ELF-1 (cell line): ENCODE measurements around the gene IFIT3.

ENCODE experiments used
- DNase-seq: peaks from one replicate; pipeline ENCODE4 v3.0.0-alpha.2; 2016; ENCODE audit warnings: low read depth, low spot score

Gene IFIT3

DNA sequence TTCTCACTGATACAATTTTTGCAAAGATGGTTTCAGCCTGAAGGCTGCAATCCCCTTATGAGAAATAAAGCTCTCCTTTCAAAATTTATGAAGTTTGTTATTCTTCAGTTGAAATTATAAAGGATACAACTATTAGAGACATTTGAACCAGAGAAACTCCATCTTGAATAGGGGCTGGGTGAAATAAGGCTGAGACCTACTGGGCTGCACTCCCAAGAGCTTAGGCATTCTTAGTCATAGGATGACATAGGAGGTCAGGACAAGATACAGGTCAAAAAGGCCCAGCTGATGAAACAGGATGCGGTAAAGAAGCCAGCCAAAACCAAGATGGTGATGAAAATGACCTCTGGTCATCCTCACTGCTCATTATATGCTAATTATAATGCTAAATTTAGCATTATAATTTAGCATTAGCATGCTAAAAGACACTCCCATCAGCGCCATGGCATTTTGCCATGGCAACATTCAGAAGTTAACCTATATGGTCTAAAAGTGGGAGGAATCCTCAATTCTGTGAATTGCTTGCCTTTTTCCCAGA lies 27.7 kb downstream of the IFIT3 start:
- no peak for DNase-seq

DNA sequence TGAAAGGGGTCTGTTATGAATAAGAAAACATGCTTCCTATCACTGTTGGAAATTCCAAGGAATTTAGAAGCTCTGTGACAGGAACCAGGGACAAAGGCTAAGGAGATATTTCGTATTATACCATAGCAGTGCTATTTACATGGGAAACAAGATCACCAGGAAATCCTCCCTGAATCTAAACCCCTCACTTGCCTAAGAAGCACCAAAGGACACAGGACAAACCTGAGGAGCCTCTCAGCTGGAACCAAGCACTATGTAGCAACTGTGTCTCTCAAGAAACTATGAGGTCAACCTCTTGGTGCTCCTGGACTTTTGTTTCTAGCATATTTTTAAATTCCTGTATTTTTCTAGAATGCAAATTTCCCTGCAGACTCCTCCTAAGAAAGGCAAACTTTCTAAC lies 29.3 kb downstream of the IFIT3 start:
- no peak for DNase-seq

DNA sequence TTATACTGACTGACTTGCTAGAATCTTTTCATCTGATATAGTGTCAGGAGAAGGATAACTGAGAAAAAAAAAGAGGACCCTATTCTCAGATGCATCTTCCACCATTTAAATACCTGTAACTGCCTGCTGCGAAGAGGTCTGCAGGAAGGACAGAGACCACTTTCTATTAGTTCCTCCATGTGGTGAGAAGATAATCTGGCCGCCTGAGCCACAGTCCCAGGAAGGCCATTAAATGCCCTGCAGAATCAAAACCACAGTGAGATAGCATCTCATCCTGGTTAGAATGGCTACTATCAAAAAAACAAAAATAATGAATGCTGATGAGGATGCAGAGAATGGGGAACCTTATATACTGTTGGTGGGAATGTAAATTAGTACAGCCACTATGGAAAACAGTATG lies 30.2 kb downstream of the IFIT3 start:
- DNase-seq, result no peak

DNA sequence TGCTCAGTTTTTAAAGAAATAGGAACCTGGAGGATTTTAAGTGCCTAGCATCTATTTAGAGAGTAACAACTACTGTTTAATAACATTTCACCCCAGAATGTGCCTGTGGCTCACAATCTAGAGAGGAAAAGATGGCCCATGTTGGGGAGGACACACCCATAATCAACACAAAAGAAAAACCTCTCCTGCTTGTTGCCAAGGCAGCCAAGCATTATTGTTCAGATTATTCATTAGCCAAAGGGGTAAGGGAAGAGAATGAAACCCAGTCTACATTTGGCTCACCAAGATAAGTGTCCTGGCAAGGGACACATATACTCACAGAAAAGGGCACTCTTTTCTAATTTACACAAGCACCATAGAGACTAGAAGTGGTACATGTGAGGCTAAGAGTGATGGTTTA lies 32.4 kb downstream of the IFIT3 start:
- no peak for DNase-seq

DNA sequence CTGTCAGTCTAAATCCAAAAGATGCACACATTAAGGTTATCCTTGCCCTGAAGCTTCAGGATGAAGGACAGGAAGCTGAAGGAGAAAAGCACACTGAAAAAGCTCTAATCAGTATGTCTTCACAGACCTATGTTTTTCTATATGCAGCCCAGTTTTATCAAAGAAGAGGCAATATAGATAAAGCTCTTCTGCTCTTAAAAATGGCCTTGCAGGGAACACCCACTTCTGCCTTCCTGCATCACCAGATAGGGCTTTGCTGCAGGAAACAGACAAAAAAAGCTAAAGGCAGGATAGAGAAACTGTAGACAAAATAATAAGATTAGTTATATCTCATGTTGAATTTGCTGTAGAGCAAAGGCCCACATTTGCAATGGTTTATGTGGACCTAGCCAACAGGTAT lies 35.1 kb downstream of the IFIT3 start:
- no peak for DNase-seq

DNA sequence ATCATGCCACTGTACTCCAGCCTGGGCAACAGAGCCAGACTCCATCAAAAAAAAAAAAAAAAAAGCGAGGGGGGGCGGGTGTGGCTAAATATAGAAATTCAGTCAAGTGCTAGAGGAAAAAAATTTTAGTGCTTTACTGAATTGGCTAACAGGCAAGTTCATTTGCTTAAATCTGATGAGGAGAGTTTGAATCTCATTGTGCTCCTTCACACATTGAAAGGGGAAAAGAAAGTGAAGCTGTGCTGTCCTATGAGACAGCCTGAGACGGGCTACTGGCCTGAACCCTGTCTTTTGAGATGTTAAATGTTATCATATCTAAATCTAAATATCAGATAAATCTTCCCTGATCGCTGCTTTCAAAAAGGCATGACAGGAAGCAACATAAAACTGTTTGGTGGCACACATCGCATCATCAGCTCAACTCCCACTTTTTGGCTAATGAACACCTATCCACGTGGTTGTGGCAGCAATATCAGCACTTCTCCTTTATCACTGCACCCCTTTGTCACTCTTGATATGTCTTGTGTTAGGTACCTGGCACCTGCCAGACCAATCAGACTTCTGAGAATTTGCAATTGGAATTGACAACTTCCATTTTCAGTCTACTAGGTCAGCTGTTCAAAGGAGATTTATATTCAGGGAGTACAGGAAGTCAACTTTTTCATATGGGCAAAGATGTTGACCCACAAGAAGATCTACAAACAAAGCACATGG lies 36.1 kb downstream of the IFIT3 start:
- no peak for DNase-seq

DNA sequence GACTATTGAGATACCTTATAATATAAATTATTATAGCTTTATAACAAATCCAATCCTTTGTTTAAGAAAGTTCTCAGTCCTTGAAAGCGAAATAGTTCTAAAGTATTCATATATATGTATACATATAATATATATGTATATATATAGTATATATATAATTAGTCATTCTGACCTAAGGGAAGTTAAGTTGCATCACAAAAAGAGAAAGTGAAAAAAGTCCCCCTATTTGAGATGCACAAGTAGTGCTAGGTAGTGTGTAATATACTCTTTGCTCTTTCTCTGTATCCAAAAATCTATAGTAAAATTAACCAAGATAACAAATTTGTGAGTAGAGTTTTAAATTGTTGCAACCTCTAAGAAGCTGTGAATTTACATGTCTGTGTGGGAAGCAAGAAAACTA lies 36.7 kb downstream of the IFIT3 start:
- no peak for DNase-seq

DNA sequence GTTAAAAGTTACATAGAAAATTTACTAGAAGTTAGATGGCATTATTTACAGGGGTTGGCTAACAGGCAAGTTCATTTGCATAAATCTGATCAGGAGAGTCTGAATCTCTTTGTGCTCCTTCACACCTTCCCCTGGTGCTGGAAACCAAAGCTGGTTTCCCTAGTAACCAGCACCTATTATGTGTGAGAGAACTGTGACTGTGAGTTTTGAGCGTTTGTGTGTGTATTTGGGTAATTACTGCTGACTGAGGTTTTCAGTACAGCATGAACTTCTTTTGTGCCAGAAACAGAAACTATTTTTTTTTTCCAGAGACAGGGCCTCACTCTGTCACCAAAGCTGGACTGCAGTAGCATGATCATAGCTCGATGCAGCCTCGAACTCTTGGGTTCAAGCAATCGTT lies 39.7 kb downstream of the IFIT3 start:
- DNase-seq, result no peak

DNA sequence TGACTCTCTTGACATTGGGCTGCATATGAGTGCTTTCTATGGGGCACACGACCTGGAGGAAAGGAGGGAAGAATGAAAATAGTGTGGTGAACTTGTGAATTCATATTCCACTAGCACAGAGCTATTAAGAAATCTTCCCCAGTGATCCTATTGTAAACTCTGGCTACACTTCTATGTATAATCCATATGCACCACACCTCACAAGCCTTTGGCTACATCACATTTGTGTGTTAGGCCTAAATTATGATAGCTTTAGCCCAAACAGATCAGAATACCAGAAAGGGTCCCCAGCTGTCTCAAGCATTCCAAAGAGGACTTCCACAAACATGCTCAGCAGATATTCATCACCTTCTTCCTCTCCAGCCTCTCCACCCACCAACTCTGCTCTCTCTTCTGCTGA lies 40.3 kb downstream of the IFIT3 start:
- no peak for DNase-seq

DNA sequence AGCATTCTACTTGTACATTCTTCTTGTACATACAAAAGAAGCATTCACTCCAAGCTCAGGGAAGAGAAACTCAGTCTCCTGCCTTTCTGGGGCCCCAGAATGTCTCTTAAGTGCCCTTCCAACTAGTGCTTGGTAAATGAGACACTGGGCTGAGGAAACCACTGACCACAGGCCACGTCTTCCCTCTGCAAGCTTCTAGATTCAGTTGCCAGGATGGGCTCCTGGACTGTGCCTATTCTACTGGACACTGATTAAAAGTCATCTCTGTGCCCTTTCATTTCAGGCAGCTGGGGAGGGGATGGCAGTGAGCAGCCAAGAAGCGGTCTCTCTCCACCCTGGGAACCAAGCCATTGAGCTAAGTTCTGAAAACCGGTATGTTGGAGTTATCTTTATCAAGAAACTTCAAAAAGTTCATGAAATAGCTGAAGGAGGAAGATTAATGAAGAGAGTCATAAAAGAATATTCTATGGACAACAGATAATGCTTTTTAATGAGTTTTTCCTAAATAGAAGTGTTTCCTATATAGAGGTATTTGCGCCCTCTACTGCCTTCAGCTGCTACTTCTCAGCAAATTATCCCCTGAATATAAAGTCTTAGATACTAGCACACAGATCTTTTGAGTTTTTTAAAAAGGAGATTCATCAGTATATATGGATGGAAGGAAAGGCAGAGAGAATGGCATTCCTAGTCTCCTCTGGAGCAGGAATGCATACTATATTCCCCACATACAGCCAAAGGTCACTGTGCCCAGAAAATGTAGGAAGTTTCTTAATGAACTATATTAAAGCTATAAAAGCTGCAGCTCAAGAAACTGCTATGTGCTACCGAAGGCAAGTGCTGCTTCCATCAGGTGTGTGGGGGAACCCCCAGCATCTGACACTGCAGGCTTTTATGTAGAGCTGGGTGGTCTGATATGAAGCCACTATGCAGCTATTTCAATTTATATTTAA lies 41.6 kb downstream of the IFIT3 start:
- no peak for DNase-seq

DNA sequence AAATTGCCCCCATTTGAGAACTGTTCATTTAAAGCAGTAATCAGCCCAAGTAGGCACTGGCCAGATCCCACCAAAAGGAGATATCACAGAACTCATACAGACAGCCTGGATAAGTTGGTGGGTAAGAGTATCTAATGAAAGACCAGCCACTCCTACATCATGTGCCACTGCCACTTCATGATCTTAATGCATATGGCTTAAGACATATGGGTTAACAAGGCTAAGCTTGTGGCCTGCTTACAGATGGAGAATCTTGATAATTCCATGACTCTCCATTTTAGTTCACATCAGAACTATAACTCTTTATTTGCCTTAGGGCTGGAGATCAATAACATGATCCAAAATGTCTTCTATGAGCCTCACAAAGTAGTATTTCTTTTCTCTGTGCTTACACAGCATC lies 43.3 kb downstream of the IFIT3 start:
- no peak for DNase-seq

DNA sequence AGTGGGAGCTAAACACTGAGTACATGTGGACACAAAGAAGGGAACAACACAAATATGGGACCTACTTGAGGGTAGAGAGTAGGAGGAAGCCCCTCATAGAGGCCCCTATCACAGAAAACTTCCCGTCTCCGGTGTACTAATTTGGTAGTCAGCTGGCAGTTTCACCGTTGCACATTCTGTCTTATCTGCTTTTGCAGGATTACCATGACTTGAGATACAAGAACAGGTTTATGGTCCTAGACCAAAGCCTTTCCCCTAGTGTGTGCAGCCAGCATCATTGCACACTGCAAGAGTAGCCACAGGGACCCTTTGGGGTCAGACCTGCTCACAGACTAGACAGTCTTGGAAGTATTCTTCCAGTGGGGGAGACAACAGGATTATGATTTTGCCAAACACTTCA lies 44.2 kb downstream of the IFIT3 start:
- DNase-seq, result no peak

DNA sequence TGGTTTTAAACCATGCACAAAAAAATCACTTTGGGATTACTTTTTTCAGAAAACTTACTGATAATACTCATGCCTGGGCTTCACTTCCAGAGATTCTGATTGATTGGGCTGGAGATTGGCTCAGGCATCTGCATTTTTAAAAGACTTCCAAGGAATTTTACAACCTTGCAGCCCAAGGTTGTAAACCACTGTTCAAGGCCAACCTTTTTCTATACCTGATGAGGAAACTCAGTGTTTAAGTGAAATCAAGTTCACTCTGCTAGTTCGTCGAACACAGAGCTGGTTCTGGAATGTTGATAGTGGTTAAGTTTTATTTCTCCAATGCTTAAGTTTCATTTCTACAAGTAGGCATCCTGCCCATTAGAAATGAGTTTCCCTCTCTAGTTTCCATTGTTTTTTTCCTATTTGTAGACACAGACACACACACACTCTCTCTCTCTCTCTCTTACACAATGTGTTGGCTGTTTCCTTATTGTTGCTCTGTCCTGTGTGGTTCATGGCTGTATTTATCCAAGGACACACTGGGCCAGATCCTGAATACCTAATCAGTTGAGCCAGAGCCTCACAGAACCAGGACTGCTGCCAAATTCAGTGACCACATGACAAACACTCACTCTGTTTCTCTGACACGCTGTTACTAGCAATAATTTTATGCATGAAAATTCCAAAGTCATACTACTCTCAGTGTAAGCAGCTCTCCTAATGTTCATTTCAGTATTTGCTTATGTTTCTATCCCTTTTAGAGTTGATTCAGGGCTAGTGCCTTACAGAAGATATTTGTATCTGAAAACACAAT lies 46.3 kb downstream of the IFIT3 start:
- DNase-seq, result no peak

DNA sequence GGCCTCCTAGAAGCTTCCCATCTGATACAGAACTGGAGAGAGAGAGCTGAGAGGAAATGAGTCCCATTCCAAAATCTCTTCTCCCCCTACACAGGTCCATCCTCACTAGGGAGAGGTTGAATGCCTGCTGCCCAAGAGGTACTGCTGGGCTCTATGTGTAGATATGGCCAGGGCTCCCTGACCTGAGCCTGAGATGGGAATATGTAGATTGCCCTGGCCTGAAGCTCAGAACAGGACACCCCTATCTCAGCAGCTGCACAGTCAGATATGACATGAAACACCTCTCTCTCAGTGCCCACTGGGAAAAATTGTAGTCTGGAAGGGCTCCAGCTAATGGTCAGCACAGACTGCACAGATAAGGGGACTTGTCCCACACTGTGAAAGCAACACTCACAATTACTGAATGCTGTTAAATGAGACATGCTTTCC lies 46.9 kb downstream of the IFIT3 start:
- DNase-seq, result no peak

DNA sequence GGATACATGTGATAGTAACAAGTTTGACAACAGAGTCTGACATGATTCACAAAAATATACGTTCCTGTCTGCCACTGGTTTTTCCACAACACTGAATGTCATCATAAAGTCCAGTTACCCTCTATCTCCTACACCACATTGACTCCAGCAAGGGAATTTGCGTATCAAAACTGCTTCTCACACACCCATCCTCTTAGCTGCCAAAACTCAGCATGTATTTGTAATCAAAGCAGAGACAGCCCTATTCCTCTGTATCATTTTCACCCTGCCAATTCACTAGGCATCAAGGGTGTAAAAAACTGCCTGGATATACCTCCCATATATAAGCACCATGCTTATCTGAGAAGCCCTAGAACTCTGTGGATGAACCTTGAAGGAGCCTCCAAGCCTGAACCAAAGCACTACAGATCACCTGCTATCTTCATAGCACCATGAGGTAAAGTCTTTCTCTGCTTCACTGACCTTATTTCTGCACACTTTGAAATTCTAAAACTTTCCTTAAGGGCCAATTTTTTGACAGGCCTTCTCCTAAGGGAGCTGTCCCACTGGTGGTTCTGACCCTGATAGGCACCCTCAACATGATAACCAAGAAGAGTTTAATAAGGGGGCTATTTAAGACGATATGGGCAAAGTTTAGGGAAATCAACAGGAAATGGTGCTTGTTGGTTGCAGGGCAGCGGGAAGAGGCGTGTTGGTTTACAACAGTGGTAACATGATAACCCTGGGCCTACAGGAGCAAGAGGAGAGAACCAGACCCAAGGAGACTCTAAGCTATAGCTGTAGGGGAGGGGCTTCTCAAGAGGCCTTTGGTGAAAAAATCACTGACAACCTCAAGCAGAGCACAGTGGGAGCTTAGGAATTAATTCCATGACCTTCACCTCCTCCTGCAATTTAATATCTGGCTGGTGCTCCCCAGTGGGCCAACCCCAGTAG lies 50.2 kb downstream of the IFIT3 start, which contains the start of gene IFIT1B:
TSS of gene IFIT1B (plus strand) at position 352 of the 933 bp plus-strand sequence. CDS start at position 432, 80 bp downstream.
- peak; percentile 10 for DNase-seq

DNA sequence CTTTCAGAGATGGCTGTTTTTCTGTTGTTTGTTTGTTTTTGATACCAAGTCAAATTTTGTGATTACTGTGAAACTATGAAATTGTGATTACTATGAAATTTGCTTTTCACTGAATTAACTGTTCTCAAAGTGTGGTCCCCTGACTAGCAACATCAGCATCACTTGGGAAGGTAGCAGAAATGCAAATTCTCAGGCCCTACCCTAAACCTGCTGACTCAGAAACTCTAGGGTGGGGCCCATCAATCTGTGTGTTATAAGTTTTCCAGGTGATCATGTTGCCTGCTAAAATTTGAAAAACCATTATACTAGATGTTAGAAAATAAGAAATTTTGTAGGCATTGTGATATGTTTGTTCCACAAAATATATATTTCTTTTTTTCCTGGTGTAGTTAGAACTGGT lies 51.3 kb downstream of the IFIT3 start:
- no peak for DNase-seq

DNA sequence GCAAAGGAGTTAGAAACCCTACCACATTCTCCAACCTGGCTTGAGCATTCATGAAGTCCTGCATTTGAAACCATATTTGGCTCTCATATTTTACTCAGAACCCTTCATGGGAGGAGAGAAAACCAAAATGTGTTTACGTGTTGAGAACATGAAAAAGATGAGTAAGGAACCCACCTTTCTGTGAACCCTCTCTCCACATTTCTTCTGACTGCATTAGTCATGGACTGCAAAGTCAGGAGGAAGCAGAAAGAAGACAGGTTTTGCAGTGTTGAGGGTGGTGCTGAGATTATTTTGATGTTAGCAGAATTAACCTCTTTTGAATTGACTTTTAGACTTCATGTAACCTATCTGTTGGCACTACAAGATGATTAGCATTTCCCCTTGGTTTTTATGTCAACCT lies 55.0 kb downstream of the IFIT3 start:
- no peak for DNase-seq

DNA sequence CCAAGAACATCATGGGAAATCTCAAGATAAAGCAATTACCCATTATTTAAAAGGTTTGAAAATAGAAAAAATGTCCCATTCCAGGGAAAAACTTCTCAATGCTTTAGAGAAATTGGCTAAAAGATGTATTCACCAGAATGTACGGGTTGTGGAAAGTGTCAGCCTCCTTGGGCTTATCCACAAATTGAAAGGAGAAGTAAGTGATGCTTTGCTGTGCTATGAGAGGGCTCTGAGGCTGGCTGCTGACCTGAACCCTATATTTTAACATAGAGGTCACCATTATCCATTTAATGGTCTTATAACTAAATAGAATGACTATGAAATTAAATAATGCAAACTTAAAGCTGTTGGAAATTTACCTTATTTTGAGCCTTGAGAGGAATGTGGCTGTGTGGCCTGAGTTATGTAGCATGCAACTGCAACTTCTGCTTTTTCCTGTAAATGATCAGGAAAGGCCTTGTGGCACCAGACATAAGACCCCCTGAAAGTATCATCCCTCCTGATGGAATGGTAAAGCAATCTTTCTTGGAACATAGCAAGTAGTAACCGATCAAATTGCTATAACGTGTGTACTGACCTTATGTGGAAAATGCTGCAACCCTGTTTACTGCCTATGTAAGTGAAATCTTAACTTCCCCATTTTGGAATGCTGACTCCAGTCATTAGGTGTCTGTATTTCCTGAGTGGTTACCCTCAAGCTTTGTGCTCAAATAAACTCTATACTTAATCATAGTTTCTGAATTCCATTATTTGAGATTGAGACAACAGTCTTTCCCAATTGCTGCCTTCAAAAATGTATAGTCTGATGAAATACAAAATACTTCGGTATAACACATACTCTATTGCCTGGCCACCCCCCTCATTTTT lies 56.9 kb downstream of the IFIT3 start:
- no peak for DNase-seq

DNA sequence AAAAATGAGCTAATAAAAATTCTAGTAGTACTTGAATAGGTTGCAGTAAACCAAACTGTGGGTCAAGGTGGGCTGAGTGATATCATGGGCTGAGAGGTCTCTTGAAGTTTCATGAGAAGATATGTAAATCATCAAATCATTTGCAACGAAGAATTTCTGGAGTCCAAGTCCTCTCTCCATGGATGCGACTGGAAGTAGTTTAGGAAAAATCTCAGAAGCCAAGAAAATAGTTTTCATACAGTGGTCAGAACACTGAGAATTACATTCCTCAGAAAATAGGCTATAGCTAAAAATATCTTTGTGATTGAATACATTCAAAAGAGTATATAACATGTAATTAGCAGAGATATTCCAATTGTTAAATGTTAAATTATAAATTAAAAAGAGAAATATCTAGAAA lies 61.0 kb downstream of the IFIT3 start:
- DNase-seq, result no peak

DNA sequence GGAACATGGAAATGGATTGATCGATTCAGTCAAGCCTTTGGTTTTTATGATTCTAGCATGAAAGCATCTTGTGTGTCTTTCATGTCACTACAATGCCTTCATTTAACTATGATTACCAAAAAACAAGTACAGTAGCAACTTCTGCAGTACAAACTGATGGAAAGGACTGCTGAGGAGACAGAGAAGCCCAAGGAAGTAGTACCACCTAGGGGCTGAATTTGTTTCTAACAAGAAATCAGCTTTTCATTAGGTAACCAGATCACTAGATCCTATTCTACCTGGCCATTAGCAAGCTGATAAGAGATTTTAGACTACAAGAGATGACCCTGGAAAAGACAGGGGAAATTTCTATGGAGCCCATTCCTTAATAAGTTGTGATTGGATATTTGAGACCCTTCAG lies 61.5 kb downstream of the IFIT3 start:
- no peak for DNase-seq
